Thyroid gland (tissue), 4 donors: Measurements from ENCODE around the gene ARHGEF16. TPM values are rescaled to one million over a fixed set of nuclear protein-coding genes. Genes with fewer than 3 reads are reported as not detected.

Experiments
- DNase-seq, 2 donors: peaks; one replicate each; pipeline ENCODE4 v3.0.0-alpha.2; 2019
- H3K27ac ChIP-seq, 3 donors: fragments of 200-600 bp; sonication (generic); 1 replicate in 2 of 3; 2 replicates in 1 of 3; pipeline ENCODE4 v1.5.1; 2016 to 2019; ENCODE audit warnings: mild to moderate bottlenecking in 1 of 3, moderate library complexity in 1 of 3
- H3K27me3 ChIP-seq: fragments of 200-600 bp; sonication (generic); one replicate; pipeline ENCODE4 v1.5.1; 2019
- H3K36me3 ChIP-seq, 2 donors: fragments of 200-600 bp; sonication (generic); one replicate each; pipeline ENCODE4 v1.5.1; 2016 to 2019
- H3K4me1 ChIP-seq, 2 donors: fragments of 200-600 bp; sonication (generic); one replicate each; pipeline ENCODE4 v1.5.1; 2017 to 2019
- H3K4me3 ChIP-seq, 3 donors: fragments of 200-600 bp; sonication (generic); replicated peaks in 1 of 3; 1 replicate in 2 of 3; 2 replicates in 1 of 3; pipeline ENCODE4 v1.5.1; 2016; ENCODE audit warnings: mild to moderate bottlenecking in 1 of 3
- H3K9me3 ChIP-seq: fragments of 200-600 bp; sonication (generic); one replicate; pipeline ENCODE4 v1.5.1; 2017
- CTCF ChIP-seq, 6 experiments: fragments of 200-600 bp in 3 of 6; fragments of 450-650 bp in 3 of 6; sonication (generic) in 3 of 6; IDR thresholded peaks; one replicate each; pipeline ENCODE4 v1.5.1; 2016 to 2019; ENCODE audit warnings: antibody characterized with exemption in 6 of 6, mild to moderate bottlenecking in 2 of 6, inconsistent platforms in 1 of 6, moderate library complexity in 1 of 6
- POLR2A ChIP-seq, 2 donors: fragments of 450-650 bp; IDR thresholded peaks; one replicate each; pipeline ENCODE4 v1.6.1; 2017; ENCODE audit warnings: antibody characterized with exemption in 2 of 2, mild to moderate bottlenecking in 2 of 2, moderate library complexity in 1 of 2
- WGBS, 2 donors: methylation state at CpG; one replicate each; pipeline ENCODE4 v1.1.5; 2017; 5-methylcytosine and 5-hydroxymethylcytosine counted together
- intact Hi-C: fragments of 100-400 bp; cut with DNase I; formaldehyde crosslinking; loops from one replicate; pipeline ENCODE4 v1.15.1; 2023
- total RNA-seq, 4 donors: library from RNA; depleted of rRNA; stranded (reverse); fragments of >200 nt; gene quantifications; one replicate each; pipeline ENCODE4 v1.2.3, GENCODE V29; 2016

Gene ARHGEF16
- total RNA-seq, 4 donors from 2014 or later: 16.0 to 23.7 (median 21.2) TPM

GRCh38 chr1:3508757-3509415 is 54.4 kb downstream of the ARHGEF16 start:
- no peak for TF ChIP-seq POLR2A (IDR thresholded peaks at IDR 0.05)
- no peak for DNase-seq
- Histone ChIP-seq H3K27me3 (no peaks in the 10 kb centered on the region), H3K4me1 (peaks cover 0 to 11% of the 10 kb centered on the region in 2 donors), H3K27ac (no peak overlapping the region), H3K9me3 (no peaks in the 10 kb centered on the region), H3K36me3 (no peaks in the 10 kb centered on the region), H3K4me3 (no peak overlapping the region)
- WGBS, 2 donors: 92 to 94% methylated on average over 20 to 31 of the region's 33 CpGs
- intact Hi-C loops: no loop called here

GRCh38 chr1:3509721-3510120 is 55.3 kb downstream of the ARHGEF16 start:
- H3K27ac ChIP-seq: no peak overlapping the region
- WGBS, 2 donors: 91 to 93% methylated on average over 13 to 15 of the region's 21 CpGs
- no peak overlapping the region for H3K4me3 ChIP-seq
- TF ChIP-seq CTCF (IDR thresholded peaks at IDR 0.05) (no peak), POLR2A (IDR thresholded peaks at IDR 0.05) (no peak)
- no peaks in the 10 kb centered on the region for H3K9me3 ChIP-seq
- no peak for DNase-seq
- no peaks in the 10 kb centered on the region for H3K27me3 ChIP-seq
- peaks cover 0 to 5% of the 10 kb centered on the region in 2 donors for H3K4me1 ChIP-seq
- intact Hi-C loops: no loop called here
- no peaks in the 10 kb centered on the region for H3K36me3 ChIP-seq

GRCh38 chr1:3510136-3510955 is 55.9 kb downstream of the ARHGEF16 start:
- intact Hi-C loops: no loop called here
- no peaks in the 10 kb centered on the region for H3K36me3 ChIP-seq
- no peak overlapping the region for H3K27ac ChIP-seq
- H3K27me3 ChIP-seq: no peaks in the 10 kb centered on the region
- H3K4me1 ChIP-seq: no peaks in the 10 kb centered on the region
- H3K9me3 ChIP-seq: no peaks in the 10 kb centered on the region
- DNase-seq: no peak
- no peak overlapping the region for H3K4me3 ChIP-seq
- WGBS, 2 donors: 93 to 94% methylated on average over 12 to 13 of the region's 32 CpGs
- TF ChIP-seq CTCF (IDR thresholded peaks at IDR 0.05): no peak
- TF ChIP-seq POLR2A (IDR thresholded peaks at IDR 0.05): no peak

GRCh38 chr1:3510956-3511250 is 56.4 kb downstream of the ARHGEF16 start:
- Histone ChIP-seq H3K4me3 (no peak overlapping the region), H3K27ac (no peak overlapping the region), H3K36me3 (no peaks in the 10 kb centered on the region), H3K4me1 (no peaks in the 10 kb centered on the region), H3K27me3 (no peaks in the 10 kb centered on the region), H3K9me3 (no peaks in the 10 kb centered on the region)
- TF ChIP-seq CTCF (IDR thresholded peaks at IDR 0.05) (no peak), POLR2A (IDR thresholded peaks at IDR 0.05) (no peak)
- intact Hi-C loops: no loop called here
- DNase-seq: no peak
- WGBS, 2 donors: 98 to 100% methylated on average over 9 to 12 of the region's 12 CpGs

- Histone ChIP-seq H3K4me3 (no peak overlapping the region), H3K36me3 (no peaks in the 10 kb centered on the region), H3K27ac (no peak overlapping the region), H3K9me3 (no peaks in the 10 kb centered on the region), H3K4me1 (no peaks in the 10 kb centered on the region), H3K27me3 (no peaks in the 10 kb centered on the region)
- TF ChIP-seq CTCF (IDR thresholded peaks at IDR 0.05) (no peak), POLR2A (IDR thresholded peaks at IDR 0.05) (no peak)
- intact Hi-C loops: no loop called here
- WGBS, 2 donors: 92 to 96% methylated on average over 6 to 9 of the region's 16 CpGs
- no peak for DNase-seq
Measured at GRCh38 chr1:3511306-3511705, 56.8 kb downstream of the ARHGEF16 start.
